Measurements from ENCODE around the gene MEF2D. TPM values are rescaled to one million over a fixed set of nuclear protein-coding genes. Genes with fewer than 3 reads are reported as not detected.

The MEF2D gene
- polyA plus RNA-seq, 3 donors: 21.1 to 31.7 (median 25.8) TPM

GRCh38 chr1:156462954-156463795 lies 37.4 kb downstream of the MEF2D start:
- DNase-seq (ENCODE audit: extremely low read depth in 1 of 11, low read depth in 9 of 11, low spot score in 4 of 11): no peak

- no peak for DNase-seq (ENCODE audit: extremely low read depth in 1 of 11, low read depth in 9 of 11, low spot score in 4 of 11)
Measured at GRCh38 chr1:156461781-156462647, 38.6 kb downstream of the MEF2D start.

- no peak for DNase-seq (ENCODE audit: extremely low read depth in 1 of 11, low read depth in 9 of 11, low spot score in 4 of 11)
Measured at GRCh38 chr1:156461109-156461508, 39.5 kb downstream of the MEF2D start.

- no peak for DNase-seq (ENCODE audit: extremely low read depth in 1 of 11, low read depth in 9 of 11, low spot score in 4 of 11)
Measured at GRCh38 chr1:156460525-156460924, 40.0 kb downstream of the MEF2D start.

GRCh38 chr1:156458181-156458503 lies 42.4 kb downstream of the MEF2D start:
- no peak for DNase-seq (ENCODE audit: extremely low read depth in 1 of 11, low read depth in 9 of 11, low spot score in 4 of 11)

GRCh38 chr1:156456625-156457465 lies 43.7 kb downstream of the MEF2D start:
- peak; percentile 83 to 93 (median 89) for DNase-seq (ENCODE audit: extremely low read depth in 1 of 11, low read depth in 9 of 11, low spot score in 4 of 11)

- DNase-seq (ENCODE audit: extremely low read depth in 1 of 11, low read depth in 9 of 11, low spot score in 4 of 11): no peak
Measured at GRCh38 chr1:156455362-156455761, 45.2 kb downstream of the MEF2D start.

- DNase-seq (ENCODE audit: extremely low read depth in 1 of 11, low read depth in 9 of 11, low spot score in 4 of 11): no peak
Measured at GRCh38 chr1:156452907-156453306, 47.7 kb downstream of the MEF2D start.

- no peak for DNase-seq (ENCODE audit: extremely low read depth in 1 of 11, low read depth in 9 of 11, low spot score in 4 of 11)
Measured at GRCh38 chr1:156451505-156452160, 48.9 kb downstream of the MEF2D start.

- DNase-seq (ENCODE audit: extremely low read depth in 1 of 11, low read depth in 9 of 11, low spot score in 4 of 11): no peak
Measured at GRCh38 chr1:156448134-156448967, 52.2 kb downstream of the MEF2D start.

- peak in 10 of 11 donors; percentile 59 to 72 (median 68) for DNase-seq (ENCODE audit: extremely low read depth in 1 of 11, low read depth in 9 of 11, low spot score in 4 of 11)
Measured at GRCh38 chr1:156445789-156446263, 54.7 kb downstream of the MEF2D start.

- no peak for DNase-seq (ENCODE audit: extremely low read depth in 1 of 11, low read depth in 9 of 11, low spot score in 4 of 11)
Measured at GRCh38 chr1:156444407-156445001, 56.1 kb downstream of the MEF2D start.

GRCh38 chr1:156443286-156443685 lies 57.3 kb downstream of the MEF2D start:
- DNase-seq (ENCODE audit: extremely low read depth in 1 of 11, low read depth in 9 of 11, low spot score in 4 of 11): no peak

GRCh38 chr1:156440654-156441437 lies 59.7 kb downstream of the MEF2D start:
- DNase-seq (ENCODE audit: extremely low read depth in 1 of 11, low read depth in 9 of 11, low spot score in 4 of 11): no peak

GRCh38 chr1:156439777-156440183 lies 60.8 kb downstream of the MEF2D start:
- no peak for DNase-seq (ENCODE audit: extremely low read depth in 1 of 11, low read depth in 9 of 11, low spot score in 4 of 11)

- DNase-seq (ENCODE audit: extremely low read depth in 1 of 11, low read depth in 9 of 11, low spot score in 4 of 11): no peak
Measured at GRCh38 chr1:156439036-156439776, 61.4 kb downstream of the MEF2D start.
